K562 (cell line): ENCODE data around the gene SLC25A17. TPM values are rescaled to one million over a fixed set of nuclear protein-coding genes. Genes with fewer than 3 reads are reported as not detected.
A peak's percentile ranks its signal among the peaks of the same experiment; 100 is the strongest.

Source experiments
- BCOR ChIP-seq: fragments of 450-650 bp; IDR thresholded peaks from 2 replicates; pipeline ENCODE4 v1.6.1; 2016
- CHCHD3 ChIP-seq: fragments of 250-450 bp; sonication (Bioruptor Pico); IDR thresholded peaks from 2 replicates; pipeline ENCODE4 v2.1.2; 2022; ENCODE audit warnings: mild to moderate bottlenecking
- CSDE1 ChIP-seq, 2 experiments: fragments of 450-650 bp; IDR thresholded peaks; 2 replicates each; pipeline ENCODE4 v1.6.1; 2016; ENCODE audit warnings: mild to moderate bottlenecking in 1 of 2
- EP300 ChIP-seq: IDR thresholded peaks from 2 replicates; pipeline ENCODE4 v1.6.1; 2012; ENCODE audit warnings: low read length, improper control_type of control experiment
- EWSR1 ChIP-seq: fragments of 450-650 bp; IDR thresholded peaks from 2 replicates; pipeline ENCODE4 v1.6.1; 2018; ENCODE audit warnings: borderline replicate concordance, mild to moderate bottlenecking, low read depth, moderate library complexity; ENCODE audit not compliant: partially characterized antibody
- FOXA3 ChIP-seq, 2 experiments: fragments of 450-650 bp in 1 of 2; sonication (generic) in 1 of 2; formaldehyde crosslinking; IDR thresholded peaks in 1 of 2; conservative IDR thresholded peaks in 1 of 2; 2 replicates each; pipeline versions ENCODE4 v1.4.0 to v1.8.0; 2020 to 2022; ENCODE audit warnings: mild to moderate bottlenecking in 2 of 2, missing genetic modification reagents in 1 of 2
- FOXJ2 ChIP-seq: fragments of 200-800 bp; sonication (Bioruptor generic); IDR thresholded peaks from 2 replicates; pipeline ENCODE4 v1.6.1; 2016; ENCODE audit warnings: missing genetic modification characterization, missing compliant biosample characterization
- HSF4 ChIP-seq: fragments of 250-450 bp; sonication (Bioruptor Pico); IDR thresholded peaks from 2 replicates; pipeline ENCODE4 v2.1.2; 2022; ENCODE audit warnings: mild to moderate bottlenecking, moderate library complexity, borderline replicate concordance
- KHSRP ChIP-seq: fragments of 450-650 bp; IDR thresholded peaks from 2 replicates; pipeline ENCODE4 v1.6.1; 2017
- LEF1 ChIP-seq: fragments of 450-650 bp; IDR thresholded peaks from 2 replicates; pipeline ENCODE4 v1.6.1; 2016; ENCODE audit warnings: mild to moderate bottlenecking
- MTA1 ChIP-seq: fragments of 450-650 bp; IDR thresholded peaks from 2 replicates; pipeline ENCODE4 v1.6.1; 2017; ENCODE audit warnings: borderline replicate concordance
- POLR2AphosphoS2 ChIP-seq: IDR thresholded peaks from 2 replicates; pipeline ENCODE4 v1.6.1; 2012; ENCODE audit warnings: low read length, improper control_type of control experiment
- PRMT5 ChIP-seq: sonication (generic); formaldehyde crosslinking; IDR thresholded peaks from 2 replicates; pipeline ENCODE4 v1.5.0; 2020; ENCODE audit warnings: missing genetic modification reagents
- SETDB1 ChIP-seq: IDR thresholded peaks from one replicate; pipeline ENCODE4 v1.6.1; 2012; ENCODE audit warnings: low read length, control low read depth, inconsistent platforms
- SMARCC2 ChIP-seq: fragments of 450-650 bp; IDR thresholded peaks from 2 replicates; pipeline ENCODE4 v1.6.1; 2017; ENCODE audit warnings: antibody characterized with exemption, moderate library complexity, mild to moderate bottlenecking, low read depth
- SMARCE1 ChIP-seq: fragments of 450-650 bp; IDR thresholded peaks from 2 replicates; pipeline ENCODE4 v1.7.1; 2016; ENCODE audit warnings: mild to moderate bottlenecking
- TEAD2 ChIP-seq: fragments of 450-650 bp; IDR thresholded peaks from 2 replicates; pipeline ENCODE4 v1.6.1; 2016; ENCODE audit warnings: missing genetic modification characterization, control low read depth, missing compliant biosample characterization
- U2AF2 ChIP-seq: fragments of 200-400 bp; formaldehyde crosslinking; optimal IDR thresholded peaks from 2 replicates; pipeline ENCODE3; 2017; ENCODE audit warnings: low read depth, mild to moderate bottlenecking, low read length
- ZNF134 ChIP-seq: fragments of 250-450 bp; sonication (Bioruptor Pico); conservative IDR thresholded peaks from 2 replicates; pipeline ENCODE4 v1.4.0; 2020
- ZNF41 ChIP-seq: fragments of 250-450 bp; sonication (Bioruptor Pico); conservative IDR thresholded peaks from 2 replicates; pipeline ENCODE4 v1.4.0; 2020; ENCODE audit warnings: mild to moderate bottlenecking
- ZNF584 ChIP-seq: fragments of 200-800 bp; sonication (Bioruptor generic); IDR thresholded peaks from 2 replicates; pipeline ENCODE4 v1.6.1; 2016; ENCODE audit warnings: low read depth, mild to moderate bottlenecking, missing genetic modification characterization, missing compliant biosample characterization
- ZNF785 ChIP-seq: fragments of 250-450 bp; sonication (Bioruptor Pico); IDR thresholded peaks from 2 replicates; pipeline ENCODE4 v1.4.0; 2020; ENCODE audit warnings: mild to moderate bottlenecking
- ZSCAN32 ChIP-seq: fragments of 450-650 bp; formaldehyde crosslinking; IDR thresholded peaks from 2 replicates; pipeline ENCODE4 v1.4.0; 2020; ENCODE audit warnings: mild to moderate bottlenecking, moderate library complexity
- polyA plus RNA-seq, 8 experiments: library from polyadenylated mRNA; depleted of rRNA in 4 of 8; stranded (reverse) in 5 of 8; unstranded in 3 of 8; fragments of >200 nt; fragmentation: Nextera tagmentation in 2 of 8; fragmentation: Illumina TruSeq in 1 of 8; extraction: Ambion mirVana in 2 of 8; extraction: Trizol in 1 of 8; gene quantifications; 2 replicates each; pipeline versions ENCODE4 v1.2.1 to v1.2.3, GENCODE V29; 2011 to 2014; ENCODE audit warnings: inconsistent platforms in 1 of 8, missing spikeins in 1 of 8
- total RNA-seq, 7 experiments: library from RNA; depleted of rRNA in 6 of 7; stranded (reverse); fragments of >200 nt in 6 of 7; fragmentation: Illumina TruSeq in 2 of 7; extraction: Trizol in 2 of 7; gene quantifications; 2 replicates each; pipeline versions ENCODE4 v1.2.1 to v1.2.3, GENCODE V29; 2011 to 2021; ENCODE audit warnings: low replicate concordance in 1 of 7
- TF ChIP-seq, protein P1 (sequence below), 2 experiments: IDR thresholded peaks in 1 of 2; conservative IDR thresholded peaks in 1 of 2; 2 replicates each; pipeline ENCODE4 v1.6.1; 2016; ENCODE audit warnings: low read depth in 2 of 2, mild to moderate bottlenecking in 1 of 2, missing compliant biosample characterization in 1 of 2, missing genetic modification characterization in 1 of 2, moderate library complexity in 1 of 2
- TF ChIP-seq, protein P2 (sequence below): fragments of 450-650 bp; IDR thresholded peaks from 2 replicates; pipeline ENCODE4 v1.6.1; 2016; ENCODE audit warnings: borderline replicate concordance
- TF ChIP-seq, protein P3 (sequence below): fragments of 450-650 bp; formaldehyde crosslinking; conservative IDR thresholded peaks from 2 replicates; pipeline ENCODE4 v1.4.0; 2022; ENCODE audit warnings: mild to moderate bottlenecking, missing genetic modification characterization

The SLC25A17 gene
- total and polyA plus RNA-seq, 9 of the 15 experiments (the other 6 are each of a cell fraction or from before 2014, with no cell fraction given), result 32.6 to 136 (median 56.2) TPM

DNA sequence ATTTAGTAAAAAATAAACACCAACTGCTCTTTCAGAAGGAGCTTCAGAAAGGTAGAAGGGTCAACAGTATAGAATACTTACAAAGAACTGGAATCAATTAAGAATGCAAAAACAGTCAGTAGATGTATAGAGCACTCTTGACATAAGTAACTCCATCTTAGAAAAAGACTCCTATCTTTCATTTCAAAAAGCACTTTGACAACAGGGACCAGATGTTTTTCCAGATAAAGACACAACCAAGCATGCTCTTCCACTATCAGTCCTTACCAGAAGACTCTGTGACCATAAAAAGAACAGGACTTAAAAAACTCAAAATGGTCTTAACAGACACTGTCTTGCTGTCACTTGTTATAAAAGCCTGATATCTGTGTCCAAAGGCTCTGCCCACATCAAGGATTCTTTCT is 5.2 kb downstream of the SLC25A17 start (continued):
- TF ChIP-seq ZNF134 (CRISPR knock-in tag) (peak; percentile 92), KHSRP (peak; percentile 81), TEAD2 (tag) (peak; percentile 99), SETDB1 (no peak), SMARCC2 (peak; percentile 96), FOXJ2 (tag) (peak; percentile 95), BCOR (peak; percentile 49; the same call in 1 of the 2 replicates), ZNF584 (CRISPR knock-in tag) (peak; percentile 99), MTA1 (peak; percentile 93), EWSR1 (no peak), ZNF41 (CRISPR knock-in tag) (peak; percentile 99), CHCHD3 (CRISPR knock-in tag) (peak; percentile 80; the same call in 1 of the 2 replicates), SMARCE1 (peak; percentile 98), FOXA3 (CRISPR knock-in tag; conservative IDR thresholded peaks at IDR 0.05 in 1 of 2, IDR thresholded peaks at IDR 0.05 in 1 of 2) (peak in 1 of 2 experiments; percentile 91; a peak in 2 of 4 replicates), ZSCAN32 (CRISPR knock-in tag) (peak; percentile 89), CSDE1 (IDR thresholded peaks at IDR 0.05) (no peak), ZNF785 (peak; percentile 86; the same call in 1 of the 2 replicates), HSF4 (CRISPR knock-in tag) (peak; percentile 100), POLR2AphosphoS2 (no peak), LEF1 (peak; percentile 88), U2AF2 (no peak), PRMT5 (no peak), EP300 (peak; percentile 96)
- TF ChIP-seq, protein P1, sequence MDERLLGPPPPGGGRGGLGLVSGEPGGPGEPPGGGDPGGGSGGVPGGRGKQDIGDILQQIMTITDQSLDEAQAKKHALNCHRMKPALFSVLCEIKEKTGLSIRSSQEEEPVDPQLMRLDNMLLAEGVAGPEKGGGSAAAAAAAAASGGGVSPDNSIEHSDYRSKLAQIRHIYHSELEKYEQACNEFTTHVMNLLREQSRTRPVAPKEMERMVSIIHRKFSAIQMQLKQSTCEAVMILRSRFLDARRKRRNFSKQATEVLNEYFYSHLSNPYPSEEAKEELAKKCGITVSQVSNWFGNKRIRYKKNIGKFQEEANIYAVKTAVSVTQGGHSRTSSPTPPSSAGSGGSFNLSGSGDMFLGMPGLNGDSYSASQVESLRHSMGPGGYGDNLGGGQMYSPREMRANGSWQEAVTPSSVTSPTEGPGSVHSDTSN (CRISPR knock-in tag; IDR thresholded peaks at IDR 0.05; ENCODE audit: low read depth), result no peak
- TF ChIP-seq, protein P1 (tag; conservative IDR thresholded peaks at IDR 0.05; ENCODE audit: low read depth), result peak; percentile 98
- TF ChIP-seq, protein P2, sequence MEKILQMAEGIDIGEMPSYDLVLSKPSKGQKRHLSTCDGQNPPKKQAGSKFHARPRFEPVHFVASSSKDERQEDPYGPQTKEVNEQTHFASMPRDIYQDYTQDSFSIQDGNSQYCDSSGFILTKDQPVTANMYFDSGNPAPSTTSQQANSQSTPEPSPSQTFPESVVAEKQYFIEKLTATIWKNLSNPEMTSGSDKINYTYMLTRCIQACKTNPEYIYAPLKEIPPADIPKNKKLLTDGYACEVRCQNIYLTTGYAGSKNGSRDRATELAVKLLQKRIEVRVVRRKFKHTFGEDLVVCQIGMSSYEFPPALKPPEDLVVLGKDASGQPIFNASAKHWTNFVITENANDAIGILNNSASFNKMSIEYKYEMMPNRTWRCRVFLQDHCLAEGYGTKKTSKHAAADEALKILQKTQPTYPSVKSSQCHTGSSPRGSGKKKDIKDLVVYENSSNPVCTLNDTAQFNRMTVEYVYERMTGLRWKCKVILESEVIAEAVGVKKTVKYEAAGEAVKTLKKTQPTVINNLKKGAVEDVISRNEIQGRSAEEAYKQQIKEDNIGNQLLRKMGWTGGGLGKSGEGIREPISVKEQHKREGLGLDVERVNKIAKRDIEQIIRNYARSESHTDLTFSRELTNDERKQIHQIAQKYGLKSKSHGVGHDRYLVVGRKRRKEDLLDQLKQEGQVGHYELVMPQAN, result no peak
- TF ChIP-seq, protein P3, sequence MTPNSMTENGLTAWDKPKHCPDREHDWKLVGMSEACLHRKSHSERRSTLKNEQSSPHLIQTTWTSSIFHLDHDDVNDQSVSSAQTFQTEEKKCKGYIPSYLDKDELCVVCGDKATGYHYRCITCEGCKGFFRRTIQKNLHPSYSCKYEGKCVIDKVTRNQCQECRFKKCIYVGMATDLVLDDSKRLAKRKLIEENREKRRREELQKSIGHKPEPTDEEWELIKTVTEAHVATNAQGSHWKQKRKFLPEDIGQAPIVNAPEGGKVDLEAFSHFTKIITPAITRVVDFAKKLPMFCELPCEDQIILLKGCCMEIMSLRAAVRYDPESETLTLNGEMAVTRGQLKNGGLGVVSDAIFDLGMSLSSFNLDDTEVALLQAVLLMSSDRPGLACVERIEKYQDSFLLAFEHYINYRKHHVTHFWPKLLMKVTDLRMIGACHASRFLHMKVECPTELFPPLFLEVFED (CRISPR knock-in tag), result peak; percentile 99
